PC-3 (cell line): ENCODE measurements around the gene RC3H1. TPM values are rescaled to one million over a fixed set of nuclear protein-coding genes. Genes with fewer than 3 reads are reported as not detected.

ENCODE experiments used
- ATAC-seq: fragments of 200-7000 bp; cut with Tn5 transposase; 2 replicates; pipeline ENCODE4 v1.9.1; 2020; ENCODE audit warnings: mild to moderate bottlenecking, moderate library complexity
- BruUV-seq: library from RNA; stranded (reverse); fragments of 400-500 nt; replicated peaks from 2 replicates; lab custom pipeline; 2021; lab: Mats Ljungman, UMichigan
- CTCF ChIA-PET: fragments of 300-600 bp; sonication (Branson Sonifier 250); formaldehyde crosslinking; loops from one replicate; lab custom pipeline; 2022; ENCODE audit warnings: antibody characterized with exemption; lab: Charles Lee
- POLR2A ChIA-PET: fragments of 300-600 bp; sonication (Branson Sonifier 250); formaldehyde crosslinking; loops from one replicate; lab custom pipeline; 2022; ENCODE audit warnings: antibody characterized with exemption; ENCODE audit not compliant: unreplicated experiment; lab: Charles Lee
- DNase-seq: peaks from one replicate; pipeline ENCODE4 v3.0.0-alpha.2; 2015
- H2AFZ ChIP-seq: fragments of 300-600 bp; sonication (generic); 2 replicates; pipeline ENCODE4 v1.6.0; 2016; ENCODE audit warnings: antibody characterized with exemption, low read length
- H3F3A ChIP-seq: fragments of 300-600 bp; sonication (generic); one replicate; pipeline ENCODE4 v1.6.0; 2017; ENCODE audit warnings: antibody characterized with exemption, low read length, control low read depth, mild to moderate bottlenecking; ENCODE audit not compliant: unreplicated experiment
- H3K27ac ChIP-seq: fragments of 300-600 bp; sonication (generic); 2 replicates; pipeline ENCODE4 v1.5.1; 2016; ENCODE audit warnings: mild to moderate bottlenecking, low read length
- H3K27me3 ChIP-seq: fragments of 300-600 bp; sonication (generic); 2 replicates; pipeline ENCODE4 v1.6.1; 2016; ENCODE audit warnings: low read length, mixed read lengths
- H3K36me3 ChIP-seq: fragments of 300-600 bp; sonication (generic); 2 replicates; pipeline ENCODE4 v1.6.1; 2016; ENCODE audit warnings: low read depth, mixed run types, low read length, mixed read lengths
- H3K4me1 ChIP-seq: fragments of 300-600 bp; sonication (generic); 2 replicates; pipeline ENCODE4 v1.5.1; 2016; ENCODE audit warnings: low read length; ENCODE audit not compliant: insufficient read depth
- H3K4me2 ChIP-seq: fragments of 300-600 bp; sonication (generic); 2 replicates; pipeline ENCODE4 v1.6.0; 2016; ENCODE audit warnings: low read length
- H3K4me3 ChIP-seq: fragments of 300-600 bp; sonication (generic); 2 replicates; pipeline ENCODE4 v1.5.1; 2016; ENCODE audit warnings: mild to moderate bottlenecking, low read length, mixed read lengths
- H3K79me2 ChIP-seq: fragments of 300-600 bp; sonication (generic); 2 replicates; pipeline ENCODE4 v1.6.1; 2017; ENCODE audit warnings: low read length, mixed read lengths
- H3K9ac ChIP-seq: fragments of 300-600 bp; sonication (generic); 2 replicates; pipeline ENCODE4 v1.6.0; 2016; ENCODE audit warnings: mild to moderate bottlenecking, low read length
- H3K9me2 ChIP-seq: fragments of 300-600 bp; sonication (generic); replicated peaks from 2 replicates; pipeline ENCODE4 v1.6.1; 2016; ENCODE audit warnings: mixed run types, low read length, mixed read lengths
- H3K9me3 ChIP-seq: fragments of 300-600 bp; sonication (generic); 2 replicates; pipeline ENCODE4 v1.6.1; 2016; ENCODE audit warnings: low read length, mixed read lengths
- H4K20me1 ChIP-seq: fragments of 300-600 bp; sonication (generic); 2 replicates; pipeline ENCODE4 v1.6.1; 2016; ENCODE audit warnings: low read length, mixed read lengths
- EZH2 ChIP-seq: fragments of 300-600 bp; sonication (generic); IDR thresholded peaks from one replicate; pipeline ENCODE4 v1.6.1; 2017; ENCODE audit warnings: antibody characterized with exemption, mild to moderate bottlenecking, low read length; ENCODE audit not compliant: unreplicated experiment
- EZH2phosphoT487 ChIP-seq: fragments of 300-600 bp; sonication (generic); IDR thresholded peaks from 2 replicates; pipeline ENCODE4 v1.6.1; 2018; ENCODE audit warnings: mild to moderate bottlenecking, antibody characterized with exemption, low read length, borderline replicate concordance
- intact Hi-C: fragments of 100-400 bp; cut with micrococcal nuclease; formaldehyde crosslinking; loops from 2 replicates; pipeline ENCODE4 v1.9.0; 2023
- total RNA-seq: library from RNA; depleted of rRNA; stranded (reverse); fragments of >200 nt; gene quantifications from 2 replicates; pipeline ENCODE4 v1.2.3, GENCODE V29; 2014
- TF ChIP-seq, protein P1 (sequence below): fragments of 300-600 bp; sonication (generic); conservative IDR thresholded peaks from 2 replicates; pipeline ENCODE4 v1.5.1; 2017; ENCODE audit warnings: antibody characterized with exemption, low read depth, mild to moderate bottlenecking, low read length

Gene RC3H1
- total RNA-seq, 1 experiment from 2014 or later, result 7.5 TPM

DNA sequence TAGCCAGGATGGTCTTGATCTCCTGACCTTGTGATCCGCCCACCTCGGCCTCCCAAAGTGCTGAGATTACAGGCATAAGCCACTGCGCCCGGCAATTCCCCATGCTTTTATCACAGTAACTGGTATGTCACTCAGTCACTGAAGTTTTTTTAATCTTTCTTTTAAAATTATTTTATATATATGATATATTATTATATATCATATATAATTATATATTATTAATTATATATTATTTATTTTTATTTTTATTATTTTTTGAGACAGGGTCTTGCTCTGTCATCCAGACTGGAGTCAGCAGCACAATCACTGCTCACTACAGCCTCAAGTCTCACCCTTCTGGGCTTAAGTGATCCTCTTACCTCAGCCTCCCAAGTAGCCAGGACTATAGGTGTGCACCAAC lies 18.3 kb downstream of the RC3H1 start:
- peaks cover 4% of the 10 kb centered on the region; the same call in 1 of the 2 replicates for H3K4me1 ChIP-seq
- intact Hi-C loops, result no loop called here
- no peak overlapping the region for H3K9ac ChIP-seq
- H3K36me3 ChIP-seq, result no peaks in the 10 kb centered on the region
- no peak overlapping the region for H3K4me2 ChIP-seq
- no peaks in the 10 kb centered on the region for H3K27me3 ChIP-seq
- ChIA-PET POLR2A (no interaction called here), CTCF (no interaction called here)
- H3K9me3 ChIP-seq, result no peaks in the 10 kb centered on the region
- TF ChIP-seq, protein P1, sequence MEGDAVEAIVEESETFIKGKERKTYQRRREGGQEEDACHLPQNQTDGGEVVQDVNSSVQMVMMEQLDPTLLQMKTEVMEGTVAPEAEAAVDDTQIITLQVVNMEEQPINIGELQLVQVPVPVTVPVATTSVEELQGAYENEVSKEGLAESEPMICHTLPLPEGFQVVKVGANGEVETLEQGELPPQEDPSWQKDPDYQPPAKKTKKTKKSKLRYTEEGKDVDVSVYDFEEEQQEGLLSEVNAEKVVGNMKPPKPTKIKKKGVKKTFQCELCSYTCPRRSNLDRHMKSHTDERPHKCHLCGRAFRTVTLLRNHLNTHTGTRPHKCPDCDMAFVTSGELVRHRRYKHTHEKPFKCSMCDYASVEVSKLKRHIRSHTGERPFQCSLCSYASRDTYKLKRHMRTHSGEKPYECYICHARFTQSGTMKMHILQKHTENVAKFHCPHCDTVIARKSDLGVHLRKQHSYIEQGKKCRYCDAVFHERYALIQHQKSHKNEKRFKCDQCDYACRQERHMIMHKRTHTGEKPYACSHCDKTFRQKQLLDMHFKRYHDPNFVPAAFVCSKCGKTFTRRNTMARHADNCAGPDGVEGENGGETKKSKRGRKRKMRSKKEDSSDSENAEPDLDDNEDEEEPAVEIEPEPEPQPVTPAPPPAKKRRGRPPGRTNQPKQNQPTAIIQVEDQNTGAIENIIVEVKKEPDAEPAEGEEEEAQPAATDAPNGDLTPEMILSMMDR, result no peak
- TF ChIP-seq EZH2 (no peak), EZH2phosphoT487 (no peak)
- DNase-seq, result no peak
- H3K9me2 ChIP-seq, result no peaks in the 10 kb centered on the region
- no TSS peak for BruUV-seq
- 0 out of 2 replicates have a peak, but pooled peaks cover 3% of the 10 kb centered on the region for H4K20me1 ChIP-seq
- H3F3A ChIP-seq, result no peaks in the 10 kb centered on the region
- no peak for ATAC-seq
- H2AFZ ChIP-seq, result no peak overlapping the region
- H3K4me3 ChIP-seq, result no peak overlapping the region
- peaks cover 58% of the 10 kb centered on the region for H3K79me2 ChIP-seq
- no peak overlapping the region for H3K27ac ChIP-seq

GRCh38 chr1:174001573-174001972 lies 20.6 kb downstream of the RC3H1 start:
- Histone ChIP-seq H3K27me3 (no peaks in the 10 kb centered on the region), H3K27ac (no peak overlapping the region), H3K9me3 (no peaks in the 10 kb centered on the region), H3K4me2 (no peak overlapping the region), H2AFZ (no peak overlapping the region), H3K36me3 (no peaks in the 10 kb centered on the region), H3F3A (no peaks in the 10 kb centered on the region), H3K4me1 (no peaks in the 10 kb centered on the region), H3K79me2 (peaks cover 60% of the 10 kb centered on the region), H3K4me3 (no peak overlapping the region), H4K20me1 (0 out of 2 replicates have a peak, but pooled peaks cover 7% of the 10 kb centered on the region), H3K9me2 (no peaks in the 10 kb centered on the region), H3K9ac (no peak overlapping the region)
- BruUV-seq, result no TSS peak
- ATAC-seq (no peak), DNase-seq (no peak)
- TF ChIP-seq EZH2 (no peak), EZH2phosphoT487 (no peak)
- TF ChIP-seq, protein P1, result no peak
- ChIA-PET CTCF (no interaction called here), POLR2A (no interaction called here)
- intact Hi-C loops, result no loop called here

DNA sequence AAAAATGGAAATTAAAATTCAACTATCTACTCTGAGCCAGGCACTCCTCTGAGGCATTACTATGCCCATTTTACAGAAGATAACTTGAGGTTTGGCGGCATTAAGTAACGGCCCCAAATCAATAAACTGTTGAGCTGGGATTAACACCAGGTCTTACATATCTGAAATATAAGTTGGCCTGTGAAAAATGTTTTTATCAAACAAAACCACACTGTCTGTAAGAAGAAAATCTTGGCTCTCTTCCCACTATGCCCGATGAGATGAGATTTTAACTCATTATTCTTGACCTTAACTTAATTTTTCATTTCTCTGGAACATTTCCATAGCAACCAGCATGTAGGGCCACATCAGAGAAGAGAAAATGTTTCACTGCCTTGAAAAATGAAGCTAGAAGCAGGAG lies 21.8 kb downstream of the RC3H1 start:
- H3K9me2 ChIP-seq, result no peaks in the 10 kb centered on the region
- intact Hi-C loops, result no loop called here
- H3K9ac ChIP-seq, result no peak overlapping the region
- no peak for DNase-seq
- peaks cover 56% of the 10 kb centered on the region for H3K79me2 ChIP-seq
- ChIA-PET CTCF (no interaction called here), POLR2A (interaction anchor here (0.6 kb wide), 1 partner anchor 19 kb away, joined by 3 read pairs; no protein-coding TSS in a partner anchor)
- 0 out of 2 replicates have a peak, but pooled peaks cover 7% of the 10 kb centered on the region for H4K20me1 ChIP-seq
- no peaks in the 10 kb centered on the region for H3K27me3 ChIP-seq
- ATAC-seq, result no peak
- H3K9me3 ChIP-seq, result no peaks in the 10 kb centered on the region
- no peaks in the 10 kb centered on the region for H3K4me1 ChIP-seq
- H3K27ac ChIP-seq, result no peak overlapping the region
- no peak overlapping the region for H3K4me2 ChIP-seq
- no peak overlapping the region for H2AFZ ChIP-seq
- H3K36me3 ChIP-seq, result no peaks in the 10 kb centered on the region
- no peaks in the 10 kb centered on the region for H3F3A ChIP-seq
- H3K4me3 ChIP-seq, result no peak overlapping the region
- no peak for TF ChIP-seq EZH2phosphoT487
- TF ChIP-seq, protein P1, result no peak
- no TSS peak for BruUV-seq
